BE2C (cell line): ENCODE data around the gene ASIC2.

Experiments
- DNase-seq: peaks from one replicate; pipeline ENCODE4 v3.0.0-alpha.2; 2020
- H3K27me3 ChIP-seq: fragments of 250-450 bp; sonication (Bioruptor Pico); 2 replicates; pipeline ENCODE4 v1.5.1; 2020; ENCODE audit warnings: mild to moderate bottlenecking
- H3K36me3 ChIP-seq: fragments of 250-450 bp; sonication (Bioruptor Pico); 2 replicates; pipeline ENCODE4 v1.5.1; 2020; ENCODE audit warnings: mild to moderate bottlenecking
- H3K4me1 ChIP-seq: fragments of 250-450 bp; sonication (Bioruptor Pico); 2 replicates; pipeline ENCODE4 v1.5.1; 2020
- H3K4me3 ChIP-seq: 2 replicates; pipeline ENCODE4 v1.5.1; 2011; ENCODE audit warnings: low read depth, low read length
- H3K9me3 ChIP-seq: fragments of 250-450 bp; sonication (Bioruptor Pico); 2 replicates; pipeline ENCODE4 v1.5.1; 2020
- CTCF ChIP-seq: IDR thresholded peaks from 2 replicates; pipeline ENCODE4 v1.5.1; 2012; ENCODE audit warnings: mild to moderate bottlenecking, low read depth, low read length

Gene ASIC2

DNA sequence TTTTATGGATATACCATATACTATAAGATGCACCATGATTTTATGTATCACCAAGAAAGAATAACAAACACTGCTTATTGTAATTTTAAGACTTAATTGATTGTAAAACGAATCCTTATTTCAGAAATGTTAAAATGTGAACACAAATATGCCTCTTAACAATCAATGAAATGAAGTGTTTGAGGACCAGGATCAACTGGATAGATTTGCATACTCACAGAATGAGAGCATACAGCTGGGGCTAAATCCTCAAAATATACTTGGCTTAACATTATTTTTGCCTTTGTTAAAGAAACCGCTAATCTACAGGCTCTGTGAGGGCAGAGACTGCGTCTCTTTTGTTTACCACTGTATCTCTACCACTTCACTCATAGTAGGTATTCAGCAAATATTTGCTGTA, 207.8 kb downstream of the ASIC2 start:
- H3K27me3 ChIP-seq: peaks cover 5% of the 10 kb centered on the region; the same call in 1 of the 2 replicates
- no peak for DNase-seq
- H3K4me1 ChIP-seq: no peaks in the 10 kb centered on the region
- H3K4me3 ChIP-seq: no peak overlapping the region
- no peaks in the 10 kb centered on the region for H3K36me3 ChIP-seq
- no peaks in the 10 kb centered on the region for H3K9me3 ChIP-seq
- TF ChIP-seq CTCF: no peak

- Histone ChIP-seq H3K36me3 (no peaks in the 10 kb centered on the region), H3K4me1 (no peaks in the 10 kb centered on the region), H3K27me3 (peaks cover 5% of the 10 kb centered on the region; the same call in 1 of the 2 replicates), H3K4me3 (no peak overlapping the region), H3K9me3 (no peaks in the 10 kb centered on the region)
- no peak for DNase-seq
- TF ChIP-seq CTCF: no peak
Measured at GRCh38 chr17:33084755-33085154, 208.3 kb downstream of the ASIC2 start.

DNA sequence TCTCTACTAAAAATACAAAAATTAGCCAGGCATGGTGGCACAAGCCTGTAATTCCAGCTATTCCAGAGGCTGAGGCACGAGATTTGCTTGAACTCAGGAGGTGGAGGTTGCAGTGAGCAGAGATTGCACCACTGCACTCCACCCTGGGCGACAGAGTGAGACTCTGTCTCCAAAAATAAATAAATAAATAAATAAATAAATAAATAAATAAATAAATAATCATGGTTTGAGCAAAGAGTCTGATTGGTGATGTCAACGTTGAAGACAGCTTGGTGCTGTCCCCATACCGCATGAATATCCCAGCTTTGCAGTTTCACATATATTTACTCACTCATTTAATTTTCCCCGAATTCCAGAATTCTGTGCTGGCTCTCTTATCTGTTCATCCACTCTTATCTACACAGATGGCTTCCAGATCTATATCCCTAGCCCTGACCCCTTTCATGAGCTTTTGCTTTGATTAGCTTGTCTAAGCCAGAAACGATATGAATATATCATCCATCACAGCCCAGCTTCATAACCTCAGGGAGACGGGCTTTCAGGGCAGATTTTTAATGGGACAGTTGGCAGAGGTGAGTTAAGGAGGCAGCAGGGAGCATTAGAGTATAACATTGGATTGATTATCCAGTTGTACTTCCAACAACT, 210.4 kb downstream of the ASIC2 start:
- Histone ChIP-seq H3K27me3 (peaks cover 5% of the 10 kb centered on the region; the same call in 1 of the 2 replicates), H3K36me3 (no peaks in the 10 kb centered on the region), H3K4me1 (no peaks in the 10 kb centered on the region), H3K9me3 (no peaks in the 10 kb centered on the region), H3K4me3 (no peak overlapping the region)
- no peak for DNase-seq
- no peak for TF ChIP-seq CTCF

DNA sequence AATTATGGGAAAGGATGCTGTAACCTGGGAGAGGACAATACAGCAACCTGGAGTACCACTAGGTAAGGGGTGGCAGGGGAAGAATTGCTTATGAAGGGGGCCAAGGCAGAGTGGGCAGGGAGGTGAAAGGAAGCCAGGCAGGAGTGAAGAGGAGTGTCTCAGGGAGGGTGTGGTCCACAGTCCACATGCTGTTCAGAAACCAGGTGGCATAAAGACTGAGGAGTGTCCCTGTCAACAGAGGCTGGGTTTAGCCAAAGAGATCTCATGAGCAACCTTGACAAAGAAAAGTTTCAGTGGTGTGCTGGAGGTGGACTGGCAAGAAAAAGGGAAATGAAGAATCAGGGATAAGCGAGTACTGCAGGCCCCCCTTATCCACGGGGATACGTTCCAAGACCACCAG, 213.0 kb downstream of the ASIC2 start:
- H3K4me3 ChIP-seq: no peak overlapping the region
- H3K9me3 ChIP-seq: no peaks in the 10 kb centered on the region
- H3K36me3 ChIP-seq: no peaks in the 10 kb centered on the region
- no peak for TF ChIP-seq CTCF
- DNase-seq: no peak
- no peaks in the 10 kb centered on the region for H3K27me3 ChIP-seq
- H3K4me1 ChIP-seq: no peaks in the 10 kb centered on the region

GRCh38 chr17:33079201-33079600, 213.9 kb downstream of the ASIC2 start:
- Histone ChIP-seq H3K36me3 (no peaks in the 10 kb centered on the region), H3K4me3 (no peak overlapping the region), H3K9me3 (no peaks in the 10 kb centered on the region), H3K27me3 (no peaks in the 10 kb centered on the region), H3K4me1 (no peaks in the 10 kb centered on the region)
- no peak for TF ChIP-seq CTCF
- DNase-seq: no peak

DNA sequence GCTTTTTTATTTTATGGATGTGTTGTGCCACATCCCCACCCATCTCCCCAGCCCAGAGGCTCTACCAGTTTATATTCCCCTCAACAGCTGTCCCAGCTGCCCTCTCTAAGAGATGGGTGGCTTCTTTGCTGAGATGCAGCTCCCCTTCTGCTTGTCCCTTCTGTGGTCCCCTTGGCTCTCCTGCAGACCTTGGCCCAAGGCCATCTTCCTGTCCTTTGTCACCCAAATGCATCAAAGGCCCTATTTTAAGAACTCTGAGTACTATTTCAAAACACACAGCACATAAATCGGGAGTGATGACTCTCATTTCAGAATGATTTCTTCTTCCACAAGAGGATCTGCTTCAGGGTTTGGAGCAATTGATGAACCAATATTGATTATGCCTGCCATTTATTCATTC, 216.1 kb downstream of the ASIC2 start:
- Histone ChIP-seq H3K4me1 (no peaks in the 10 kb centered on the region), H3K27me3 (no peaks in the 10 kb centered on the region), H3K36me3 (no peaks in the 10 kb centered on the region), H3K4me3 (no peak overlapping the region), H3K9me3 (no peaks in the 10 kb centered on the region)
- no peak for TF ChIP-seq CTCF
- DNase-seq: no peak
